HG03103 (cell line): ENCODE results near the gene MCTS1.
"Not testable (repeated sequence)": the region's sequence is repeated elsewhere in the genome, so short reads cannot be mapped to it uniquely, and the experiment has no call there.

Experiments
- ATAC-seq: cut with Tn5 transposase; IDR thresholded peaks from one replicate; pipeline ENCODE4 v1.9.1; 2021; ENCODE audit warnings: low read depth; ENCODE audit not compliant: unreplicated experiment

MCTS1 gene

GRCh38 chrX:120625371-120625770, 21.5 kb downstream of the MCTS1 start:
- ATAC-seq = no peak

DNA sequence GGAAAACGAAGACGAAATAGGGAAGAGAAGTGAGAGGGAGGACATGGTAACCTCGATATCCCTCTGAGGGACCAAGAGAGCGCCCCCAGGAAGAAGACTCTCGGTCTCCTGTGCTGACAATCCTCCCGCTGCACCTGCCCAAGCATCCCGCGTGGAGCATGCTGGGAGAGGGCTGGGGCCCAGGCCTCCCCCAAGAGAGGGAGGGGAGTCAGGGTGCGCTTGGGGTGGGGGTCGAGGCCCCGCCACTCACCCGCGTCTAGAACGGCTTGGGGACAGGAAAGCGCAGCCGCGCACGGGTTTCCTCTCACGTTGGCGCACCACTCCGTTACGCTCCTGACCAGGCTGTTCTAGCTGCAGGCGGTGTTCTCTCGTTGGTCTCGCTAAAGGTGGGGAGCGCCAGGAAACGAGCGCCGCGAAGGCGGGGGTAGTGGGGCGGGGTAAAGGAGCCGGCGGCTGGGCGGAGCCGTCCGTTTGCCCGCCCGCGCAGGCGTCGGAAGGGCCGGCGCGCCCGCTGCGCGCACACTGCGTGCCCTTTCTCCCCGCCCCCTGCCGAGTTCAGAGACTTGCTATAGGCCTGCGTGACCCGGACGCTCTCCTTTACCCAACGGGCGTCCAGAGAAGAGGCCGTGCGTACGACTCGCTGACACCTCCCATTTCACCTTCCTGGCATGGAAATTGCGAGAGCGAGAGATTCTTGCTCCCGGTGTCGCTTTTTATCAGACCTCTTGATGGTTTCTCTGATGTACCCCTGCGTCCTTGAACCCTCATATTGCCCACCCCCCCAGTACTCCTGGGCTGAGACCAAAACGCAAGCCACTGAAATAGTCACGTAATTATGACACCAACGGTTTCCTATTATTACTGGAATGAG, 26.0 kb downstream of the MCTS1 start, which contains the start of gene C1GALT1C1:
Gene C1GALT1C1 (minus strand): TSS at position 388 of the 871 bp plus-strand sequence. CDS start 2,888 bp downstream, outside the sequence.
- ATAC-seq = peak; percentile 92

GRCh38 chrX:120638619-120639018, 34.7 kb downstream of the MCTS1 start:
- ATAC-seq = no peak

DNA sequence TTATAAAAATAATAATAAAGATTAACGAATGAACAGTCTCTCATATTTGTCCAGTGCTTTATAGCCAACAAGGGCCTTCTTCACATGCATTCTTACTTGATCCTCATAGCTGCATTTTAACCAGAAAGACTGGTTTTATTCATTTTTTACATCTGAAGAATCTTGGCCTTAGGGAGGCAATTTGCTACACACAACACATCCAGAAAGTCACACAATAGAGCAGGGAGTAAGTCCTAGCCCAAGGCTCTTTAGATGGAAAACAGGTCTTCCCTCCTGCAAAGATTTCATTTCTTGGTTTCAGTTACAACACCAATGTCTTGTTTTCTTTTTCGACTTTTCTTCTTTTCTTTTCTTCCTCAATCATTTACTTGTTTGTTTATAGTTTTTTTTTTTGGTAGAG, 39.0 kb downstream of the MCTS1 start:
- no peak for ATAC-seq

DNA sequence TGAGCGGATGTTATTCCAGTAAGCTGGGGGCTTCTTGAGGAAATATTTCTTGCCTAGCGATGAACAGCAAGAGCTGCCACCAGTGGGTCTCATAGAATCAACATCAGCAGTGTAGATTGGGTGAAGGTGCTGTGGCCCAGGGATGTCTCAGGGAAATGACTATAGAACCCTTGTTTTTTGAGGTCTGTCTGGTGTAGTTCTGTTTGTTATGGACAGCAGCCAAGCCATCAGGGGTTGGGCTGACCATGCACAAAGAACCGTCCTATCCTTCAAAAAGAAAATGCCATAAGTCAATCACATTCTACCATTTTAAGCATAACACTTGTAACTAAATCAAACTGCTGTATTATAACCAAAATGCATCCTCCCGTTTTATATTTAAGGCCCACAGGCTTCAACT, 43.2 kb downstream of the MCTS1 start:
- ATAC-seq = no peak

DNA sequence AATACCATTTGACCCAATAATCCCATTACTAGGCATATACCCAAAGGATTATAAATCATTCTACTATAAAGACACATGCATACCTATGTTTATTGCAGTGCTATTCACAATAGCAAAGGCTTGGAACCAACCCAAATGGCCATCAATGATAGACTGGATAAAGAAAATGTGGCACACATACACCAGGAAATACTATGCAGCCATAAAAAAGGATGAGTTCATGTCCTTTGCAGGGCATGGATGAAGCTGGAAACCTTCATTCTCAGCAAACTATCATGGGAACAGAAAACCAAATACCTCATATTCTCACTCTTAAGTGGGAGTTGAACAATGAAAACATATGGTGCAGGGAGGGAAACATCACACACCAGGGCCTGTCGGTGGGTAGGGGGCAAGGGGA, 48.4 kb downstream of the MCTS1 start:
- ATAC-seq = not testable (repeated sequence)

GRCh38 chrX:120653000-120653399, 49.1 kb downstream of the MCTS1 start:
- ATAC-seq = no peak

- no peak for ATAC-seq
Observed at GRCh38 chrX:120660637-120661036, 56.7 kb downstream of the MCTS1 start.
